HG02973 (cell line): ENCODE measurements around the gene CTPS2.
"Not testable (repeated sequence)": the region's sequence is repeated elsewhere in the genome, so short reads cannot be mapped to it uniquely, and the experiment has no call there.

ENCODE experiments used
- ATAC-seq: cut with Tn5 transposase; IDR thresholded peaks from one replicate; pipeline ENCODE4 v1.9.1; 2021; ENCODE audit warnings: moderate library complexity; ENCODE audit not compliant: unreplicated experiment

Gene CTPS2

GRCh38 chrX:16610121-16610621 is 102.3 kb downstream of the CTPS2 start:
- ATAC-seq = no peak

- no peak for ATAC-seq
These were observed 106.2 kb downstream of the CTPS2 start for GRCh38 chrX:16606142-16606720.

- ATAC-seq = no peak
These were observed 108.1 kb downstream of the CTPS2 start for GRCh38 chrX:16604337-16604736.

GRCh38 chrX:16603822-16604221 is 108.6 kb downstream of the CTPS2 start:
- no peak for ATAC-seq

GRCh38 chrX:16603235-16603634 is 109.2 kb downstream of the CTPS2 start:
- not testable (repeated sequence) for ATAC-seq

GRCh38 chrX:16601885-16602284 is 110.6 kb downstream of the CTPS2 start:
- ATAC-seq = no peak

GRCh38 chrX:16594490-16594889 is 118.0 kb downstream of the CTPS2 start:
- ATAC-seq = no peak

- no peak for ATAC-seq
These were observed 118.7 kb downstream of the CTPS2 start for GRCh38 chrX:16593801-16594200.

GRCh38 chrX:16592194-16592770 is 120.2 kb downstream of the CTPS2 start:
- no peak for ATAC-seq

GRCh38 chrX:16589826-16590225 is 122.6 kb downstream of the CTPS2 start:
- no peak for ATAC-seq

GRCh38 chrX:16589211-16589610 is 123.3 kb downstream of the CTPS2 start:
- no peak for ATAC-seq

- ATAC-seq = no peak
These were observed 124.2 kb downstream of the CTPS2 start for GRCh38 chrX:16588266-16588665.

GRCh38 chrX:16587836-16588235 is 124.6 kb downstream of the CTPS2 start:
- no peak for ATAC-seq

- no peak for ATAC-seq
These were observed 125.9 kb downstream of the CTPS2 start for GRCh38 chrX:16586377-16587112.

- ATAC-seq = no peak
These were observed 126.7 kb downstream of the CTPS2 start for GRCh38 chrX:16585486-16586376.

GRCh38 chrX:16580004-16580797 is 132.3 kb downstream of the CTPS2 start:
- not testable (repeated sequence) for ATAC-seq

GRCh38 chrX:16579517-16579916 is 133.0 kb downstream of the CTPS2 start:
- no peak for ATAC-seq

- no peak for ATAC-seq
These were observed 134.3 kb downstream of the CTPS2 start for GRCh38 chrX:16578218-16578617.

- no peak for ATAC-seq
These were observed 134.9 kb downstream of the CTPS2 start for GRCh38 chrX:16577483-16578029.

- ATAC-seq = not testable (repeated sequence)
These were observed 137.1 kb downstream of the CTPS2 start for GRCh38 chrX:16575388-16575787.
